ENCODE results near the gene CGB8.
A peak's percentile ranks its signal among the peaks of the same experiment; 100 is the strongest.

Gene CGB8

GRCh38 chr19:49071860-49072547 is 23.1 kb upstream of the CGB8 start:
- 0 out of 3 replicates have a peak, but pooled peaks have one; percentile 9 for ATAC-seq (ENCODE audit: low read depth)
- H3K4me3 ChIP-seq (ENCODE audit: severe bottlenecking), result peak overlapping the region; percentile 14

GRCh38 chr19:49070416-49070815 is 21.5 kb upstream of the CGB8 start:
- no peaks in the 10 kb centered on the region for H3K36me3 ChIP-seq (ENCODE audit: low read depth)
- H3K4me3 ChIP-seq (ENCODE audit: severe bottlenecking), result no peak overlapping the region
- H3K27me3 ChIP-seq (ENCODE audit: insufficient read depth, poor library complexity, severe bottlenecking), result peaks cover 34% of the 10 kb centered on the region
- H3K4me1 ChIP-seq (ENCODE audit: insufficient read depth, poor library complexity, severe bottlenecking), result peaks cover 3% of the 10 kb centered on the region
- H3K27ac ChIP-seq (ENCODE audit: poor library complexity, severe bottlenecking), result no peak overlapping the region
- TF ChIP-seq, protein P1, sequence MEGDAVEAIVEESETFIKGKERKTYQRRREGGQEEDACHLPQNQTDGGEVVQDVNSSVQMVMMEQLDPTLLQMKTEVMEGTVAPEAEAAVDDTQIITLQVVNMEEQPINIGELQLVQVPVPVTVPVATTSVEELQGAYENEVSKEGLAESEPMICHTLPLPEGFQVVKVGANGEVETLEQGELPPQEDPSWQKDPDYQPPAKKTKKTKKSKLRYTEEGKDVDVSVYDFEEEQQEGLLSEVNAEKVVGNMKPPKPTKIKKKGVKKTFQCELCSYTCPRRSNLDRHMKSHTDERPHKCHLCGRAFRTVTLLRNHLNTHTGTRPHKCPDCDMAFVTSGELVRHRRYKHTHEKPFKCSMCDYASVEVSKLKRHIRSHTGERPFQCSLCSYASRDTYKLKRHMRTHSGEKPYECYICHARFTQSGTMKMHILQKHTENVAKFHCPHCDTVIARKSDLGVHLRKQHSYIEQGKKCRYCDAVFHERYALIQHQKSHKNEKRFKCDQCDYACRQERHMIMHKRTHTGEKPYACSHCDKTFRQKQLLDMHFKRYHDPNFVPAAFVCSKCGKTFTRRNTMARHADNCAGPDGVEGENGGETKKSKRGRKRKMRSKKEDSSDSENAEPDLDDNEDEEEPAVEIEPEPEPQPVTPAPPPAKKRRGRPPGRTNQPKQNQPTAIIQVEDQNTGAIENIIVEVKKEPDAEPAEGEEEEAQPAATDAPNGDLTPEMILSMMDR (IDR thresholded peaks at IDR 0.05; ENCODE audit: poor library complexity, severe bottlenecking), result no peak
- DNase-seq (ENCODE audit: low spot score) (no peak), ATAC-seq (ENCODE audit: low read depth) (no peak)
- no peaks in the 10 kb centered on the region for H3K9me3 ChIP-seq (ENCODE audit: severe bottlenecking)

More at GRCh38 chr19:49071860-49072547, 23.1 kb upstream of the CGB8 start:
- Histone ChIP-seq H3K4me1 (ENCODE audit: insufficient read depth, poor library complexity, severe bottlenecking) (peaks cover 3% of the 10 kb centered on the region), H3K27me3 (ENCODE audit: insufficient read depth, poor library complexity, severe bottlenecking) (peaks cover 34% of the 10 kb centered on the region), H3K9me3 (ENCODE audit: severe bottlenecking) (no peaks in the 10 kb centered on the region), H3K27ac (ENCODE audit: poor library complexity, severe bottlenecking) (no peak overlapping the region), H3K36me3 (ENCODE audit: low read depth) (no peaks in the 10 kb centered on the region)
- no peak for DNase-seq (ENCODE audit: low spot score)
- TF ChIP-seq, protein P1 (IDR thresholded peaks at IDR 0.05; ENCODE audit: poor library complexity, severe bottlenecking), result no peak

DNA sequence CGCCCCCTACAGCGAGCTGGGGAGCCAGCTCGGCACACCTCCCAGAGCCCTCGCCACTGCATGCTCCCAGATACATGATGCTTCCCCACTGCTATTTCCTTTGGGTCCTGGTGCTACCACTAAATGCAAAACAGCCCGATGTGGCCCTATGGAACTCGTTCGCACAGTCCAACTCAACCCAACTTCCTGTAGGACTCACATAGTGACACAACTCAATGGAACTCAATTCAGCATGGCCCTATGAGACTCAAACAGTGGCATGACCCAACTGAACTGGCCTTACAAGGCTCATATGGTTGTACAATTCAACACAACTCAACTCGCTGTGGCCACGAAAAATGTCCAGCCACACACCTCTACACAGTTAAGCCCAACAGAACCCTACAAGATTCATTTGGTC is 20.1 kb upstream of the CGB8 start:
- no peak overlapping the region for H3K4me3 ChIP-seq (ENCODE audit: severe bottlenecking)
- no peaks in the 10 kb centered on the region for H3K36me3 ChIP-seq (ENCODE audit: low read depth)
- H3K9me3 ChIP-seq (ENCODE audit: severe bottlenecking), result no peaks in the 10 kb centered on the region
- TF ChIP-seq, protein P1 (IDR thresholded peaks at IDR 0.05; ENCODE audit: poor library complexity, severe bottlenecking), result no peak
- peaks cover 27% of the 10 kb centered on the region for H3K27me3 ChIP-seq (ENCODE audit: insufficient read depth, poor library complexity, severe bottlenecking)
- DNase-seq (ENCODE audit: low spot score) (no peak), ATAC-seq (ENCODE audit: low read depth) (no peak)
- H3K27ac ChIP-seq (ENCODE audit: poor library complexity, severe bottlenecking), result no peak overlapping the region
- no peaks in the 10 kb centered on the region for H3K4me1 ChIP-seq (ENCODE audit: insufficient read depth, poor library complexity, severe bottlenecking)

DNA sequence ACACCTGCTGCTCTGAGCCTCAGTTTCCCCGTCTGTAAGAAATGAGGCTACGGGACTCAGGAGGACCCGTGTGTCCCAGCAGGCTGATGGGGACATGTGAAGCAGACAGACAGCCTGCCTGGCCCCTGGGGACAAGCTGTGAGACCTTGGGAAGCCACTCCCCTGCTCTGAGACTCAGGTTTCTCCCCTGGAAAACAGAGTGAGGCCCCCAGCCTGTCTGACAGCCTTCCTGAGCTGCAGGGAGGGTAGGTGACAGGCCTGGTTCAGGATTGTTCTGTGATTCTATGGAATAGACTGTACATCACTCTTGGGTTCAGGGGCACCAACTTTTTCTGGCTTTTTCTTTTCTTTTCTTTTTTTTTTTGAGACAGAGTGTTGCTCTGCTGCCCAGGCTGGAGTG is 18.6 kb upstream of the CGB8 start:
- Histone ChIP-seq H3K36me3 (ENCODE audit: low read depth) (no peaks in the 10 kb centered on the region), H3K9me3 (ENCODE audit: severe bottlenecking) (no peaks in the 10 kb centered on the region), H3K27me3 (ENCODE audit: insufficient read depth, poor library complexity, severe bottlenecking) (peaks cover 14% of the 10 kb centered on the region), H3K4me3 (ENCODE audit: severe bottlenecking) (no peak overlapping the region), H3K4me1 (ENCODE audit: insufficient read depth, poor library complexity, severe bottlenecking) (peaks cover 7% of the 10 kb centered on the region), H3K27ac (ENCODE audit: poor library complexity, severe bottlenecking) (no peak overlapping the region)
- no peak for ATAC-seq (ENCODE audit: low read depth)
- TF ChIP-seq, protein P1 (IDR thresholded peaks at IDR 0.05; ENCODE audit: poor library complexity, severe bottlenecking), result no peak
- no peak for DNase-seq (ENCODE audit: low spot score)

DNA sequence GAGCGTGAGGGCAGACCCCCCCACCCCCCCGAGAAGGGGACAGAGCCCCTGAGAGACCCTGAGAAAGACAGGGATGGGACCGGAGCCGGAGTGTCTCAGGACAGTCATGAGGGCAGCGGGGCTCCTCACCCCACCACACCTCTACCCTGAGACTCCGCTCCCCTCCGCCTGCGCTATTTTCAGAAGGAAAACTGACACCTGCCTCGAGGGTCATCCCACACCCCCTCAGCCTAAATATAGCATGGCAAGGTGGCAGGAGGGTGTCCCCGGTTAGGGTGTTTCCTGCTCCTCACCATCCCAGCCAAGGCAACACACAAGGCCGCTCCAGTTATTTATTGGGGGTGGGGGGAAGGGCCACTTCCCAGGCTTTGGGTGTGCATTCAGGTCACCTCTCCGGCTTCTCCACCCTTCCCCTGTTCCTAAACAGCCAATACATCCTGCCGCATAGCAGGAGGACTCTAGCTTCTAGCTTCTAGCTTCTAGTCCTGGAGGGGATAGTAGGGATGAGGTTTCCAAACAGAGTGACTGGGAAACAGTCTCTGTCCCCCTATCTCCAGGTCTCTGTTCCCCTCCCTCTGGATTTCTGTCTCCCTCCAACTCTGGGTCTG is 17.1 kb upstream of the CGB8 start:
- DNase-seq (ENCODE audit: low spot score) (no peak), ATAC-seq (ENCODE audit: low read depth) (no peak)
- H3K27ac ChIP-seq (ENCODE audit: poor library complexity, severe bottlenecking), result no peak overlapping the region
- no peaks in the 10 kb centered on the region for H3K9me3 ChIP-seq (ENCODE audit: severe bottlenecking)
- H3K4me3 ChIP-seq (ENCODE audit: severe bottlenecking), result no peak overlapping the region
- H3K4me1 ChIP-seq (ENCODE audit: insufficient read depth, poor library complexity, severe bottlenecking), result peaks cover 7% of the 10 kb centered on the region
- peaks cover 2% of the 10 kb centered on the region for H3K27me3 ChIP-seq (ENCODE audit: insufficient read depth, poor library complexity, severe bottlenecking)
- no peaks in the 10 kb centered on the region for H3K36me3 ChIP-seq (ENCODE audit: low read depth)
- TF ChIP-seq, protein P1 (IDR thresholded peaks at IDR 0.05; ENCODE audit: poor library complexity, severe bottlenecking), result no peak

Data from RWPE2 (cell line).